ENCODE data around the gene ALOXE3.

DNA sequence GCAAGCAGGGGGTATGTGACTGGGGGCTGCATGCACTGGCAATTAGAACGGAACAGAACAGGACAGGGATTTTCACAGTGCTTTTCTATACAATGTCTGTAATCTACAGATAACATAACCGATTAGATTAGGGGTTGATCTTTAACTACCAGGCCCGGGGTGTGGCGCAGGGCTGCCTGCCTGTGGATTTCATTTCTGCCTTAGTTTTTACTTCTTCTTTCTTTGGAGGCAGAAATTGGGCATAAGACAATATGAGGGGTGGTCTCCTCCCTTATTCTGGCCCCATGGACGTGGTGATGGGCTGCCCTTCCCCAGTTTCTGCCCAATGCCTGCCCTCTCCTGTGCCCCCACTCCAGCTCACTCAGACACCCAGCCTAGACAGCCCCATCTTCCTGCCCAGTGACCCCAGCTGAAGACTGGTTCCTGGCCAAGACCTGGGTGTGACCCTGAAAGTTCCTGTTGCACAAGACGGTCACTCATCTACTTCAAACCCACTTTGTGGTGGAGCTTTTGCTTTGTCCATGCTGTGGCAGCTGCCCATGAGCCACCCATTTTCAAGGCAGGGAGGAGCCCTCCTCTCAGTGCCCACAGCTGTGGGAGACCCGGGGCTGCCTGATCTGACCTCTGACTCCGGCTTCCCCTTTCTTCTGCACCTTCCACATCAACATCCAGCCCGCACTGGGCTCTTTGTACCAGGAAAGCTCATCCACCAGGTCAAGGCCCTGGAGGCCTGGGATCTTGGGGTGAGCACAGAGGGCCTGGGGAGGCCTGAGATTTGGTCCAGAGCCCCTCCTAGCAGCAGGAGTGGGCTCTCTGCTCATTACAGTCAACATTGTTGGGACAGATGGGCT lies 49.4 kb downstream of the ALOXE3 start:
- TF ChIP-seq POLR2A (IDR thresholded peaks at IDR 0.05; ENCODE audit: low read depth) (no peak), POLR2AphosphoS5 (IDR thresholded peaks at IDR 0.05) (no peak)
